PFSK-1 (cell line): ENCODE results near the gene TXNIP.

Source experiments
- FOXP2 ChIP-seq: optimal IDR thresholded peaks from 2 replicates; pipeline ENCODE3; 2011; ENCODE audit warnings: borderline replicate concordance, control low read depth, inconsistent platforms; ENCODE audit not compliant: insufficient read depth; ENCODE audit errors: extremely low read length, extremely low read depth
- POLR2AphosphoS5 ChIP-seq: IDR thresholded peaks from 2 replicates; pipeline ENCODE4 v1.6.1; 2012; ENCODE audit warnings: low read depth, mild to moderate bottlenecking, control low read depth, low read length, moderate library complexity
- REST ChIP-seq, 2 experiments: IDR thresholded peaks; 2 replicates each; pipeline versions ENCODE4 v1.6.1 to v1.8.0; 2011 to 2012; ENCODE audit warnings: low read depth in 2 of 2, low read length in 2 of 2, control low read depth in 1 of 2, inconsistent platforms in 1 of 2, mild to moderate bottlenecking in 1 of 2, moderate library complexity in 1 of 2; ENCODE audit not compliant: insufficient read depth in 1 of 2
- SIN3A ChIP-seq: IDR thresholded peaks from 2 replicates; pipeline ENCODE4 v1.6.1; 2012; ENCODE audit warnings: mild to moderate bottlenecking, low read length, moderate library complexity, borderline replicate concordance; ENCODE audit not compliant: insufficient read depth
- TAF1 ChIP-seq: IDR thresholded peaks from 2 replicates; pipeline ENCODE4 v1.6.1; 2012; ENCODE audit warnings: low read length, control low read depth, borderline replicate concordance; ENCODE audit not compliant: insufficient read depth

Gene TXNIP

GRCh38 chr1:145992958-145993617, 3.3 kb downstream of the TXNIP start:
- TF ChIP-seq POLR2AphosphoS5 (no peak), TAF1 (no peak), REST (IDR thresholded peaks at IDR 0.05; ENCODE audit: insufficient read depth in 1 of 2, low read depth in 2 of 2, low read length in 2 of 2) (no peak), FOXP2 (no peak), SIN3A (no peak)

DNA sequence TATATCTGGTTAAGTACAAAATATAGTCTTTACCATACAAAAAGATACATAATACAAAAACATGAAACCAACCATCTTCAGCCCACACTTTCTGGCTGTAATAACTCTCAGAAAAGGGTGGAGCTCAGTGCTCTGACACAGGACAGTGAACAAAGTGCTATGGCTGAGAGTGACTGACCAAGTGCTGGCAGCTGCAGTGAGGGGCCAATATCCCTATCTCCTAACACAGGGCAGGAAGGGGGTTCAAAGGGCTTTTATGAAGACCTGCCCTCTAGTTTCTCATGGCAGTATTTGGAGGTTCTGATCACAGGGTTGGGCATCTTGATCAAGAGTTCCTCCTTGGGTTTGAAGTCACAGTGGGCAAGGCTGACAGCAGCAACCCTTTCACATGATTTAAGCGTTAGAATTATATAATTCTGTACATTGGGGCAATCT, 3.9 kb downstream of the TXNIP start:
- TF ChIP-seq POLR2AphosphoS5 = no peak
- TF ChIP-seq SIN3A = no peak
- TF ChIP-seq REST (IDR thresholded peaks at IDR 0.05; ENCODE audit: insufficient read depth in 1 of 2, low read depth in 2 of 2, low read length in 2 of 2) = no peak
- TF ChIP-seq FOXP2 = no peak
- no peak for TF ChIP-seq TAF1

GRCh38 chr1:145991735-145992412, 4.5 kb downstream of the TXNIP start:
- no peak for TF ChIP-seq FOXP2
- peak; percentile 51; the same call in 1 of the 2 replicates for TF ChIP-seq POLR2AphosphoS5
- no peak for TF ChIP-seq TAF1

- TF ChIP-seq REST (IDR thresholded peaks at IDR 0.05; ENCODE audit: insufficient read depth in 1 of 2, low read depth in 2 of 2, low read length in 2 of 2) (no peak), SIN3A (no peak), TAF1 (no peak), FOXP2 (no peak), POLR2AphosphoS5 (no peak)
Observed at GRCh38 chr1:145990249-145990855, 6.0 kb downstream of the TXNIP start.

- TF ChIP-seq TAF1 = no peak
- no peak for TF ChIP-seq FOXP2
- no peak for TF ChIP-seq SIN3A
- no peak for TF ChIP-seq REST (IDR thresholded peaks at IDR 0.05; ENCODE audit: insufficient read depth in 1 of 2, low read depth in 2 of 2, low read length in 2 of 2)
- no peak for TF ChIP-seq POLR2AphosphoS5
Observed at GRCh38 chr1:145988773-145989172, 7.6 kb downstream of the TXNIP start.
